Suprapubic skin (tissue), 4 donors: ENCODE data around the gene SUCLG1. TPM values are rescaled to one million over a fixed set of nuclear protein-coding genes. Genes with fewer than 3 reads are reported as not detected.

ENCODE experiments used
- DNase-seq, 2 donors: peaks; one replicate each; pipeline ENCODE4 v3.0.0-alpha.2; 2019; ENCODE audit warnings: low spot score in 2 of 2
- H3K27ac ChIP-seq: fragments of 200-600 bp; sonication (generic); one replicate; pipeline ENCODE4 v1.5.1; 2019
- H3K27me3 ChIP-seq: fragments of 200-600 bp; sonication (generic); one replicate; pipeline ENCODE4 v1.5.1; 2019
- H3K36me3 ChIP-seq: fragments of 200-600 bp; sonication (generic); one replicate; pipeline ENCODE4 v1.5.1; 2019
- H3K4me1 ChIP-seq: fragments of 200-600 bp; sonication (generic); one replicate; pipeline ENCODE4 v1.5.1; 2019
- H3K4me3 ChIP-seq: fragments of 200-600 bp; sonication (generic); one replicate; pipeline ENCODE4 v1.5.1; 2019; ENCODE audit warnings: mild to moderate bottlenecking
- H3K9me3 ChIP-seq: fragments of 200-600 bp; sonication (generic); one replicate; pipeline ENCODE4 v1.5.1; 2019
- EP300 ChIP-seq: sonication (generic); formaldehyde crosslinking; IDR thresholded peaks from one replicate; pipeline ENCODE4 v1.6.1; 2017; ENCODE audit warnings: antibody characterized with exemption
- POLR2A ChIP-seq, 2 donors: fragments of 450-650 bp; IDR thresholded peaks; one replicate each; pipeline ENCODE4 v1.6.1; 2017; ENCODE audit warnings: antibody characterized with exemption in 2 of 2, mild to moderate bottlenecking in 2 of 2, moderate library complexity in 2 of 2
- POLR2AphosphoS5 ChIP-seq, 3 donors: sonication (generic); formaldehyde crosslinking; IDR thresholded peaks; one replicate each; pipeline ENCODE4 v1.6.1; 2017; ENCODE audit warnings: antibody characterized with exemption in 3 of 3
- WGBS: methylation state at CpG from one replicate; pipeline ENCODE4 v1.1.5; 2018; 5-methylcytosine and 5-hydroxymethylcytosine counted together
- total RNA-seq, 4 donors: library from RNA; depleted of rRNA; stranded (reverse); fragments of >200 nt; gene quantifications; one replicate each; pipeline ENCODE4 v1.1.0, GENCODE V29; 2016
- TF ChIP-seq, protein P1 (sequence below), 2 donors: fragments of 200-600 bp in 1 of 2; fragments of 450-650 bp in 1 of 2; sonication (generic) in 1 of 2; IDR thresholded peaks; one replicate each; pipeline ENCODE4 v1.5.1; 2016 to 2019; ENCODE audit warnings: antibody characterized with exemption in 2 of 2, mild to moderate bottlenecking in 1 of 2, moderate library complexity in 1 of 2

The SUCLG1 gene
- total RNA-seq, 4 donors from 2014 or later, result 39.7 to 86.2 (median 71.5) TPM

GRCh38 chr2:84487298-84487996 lies 28.4 kb upstream of the SUCLG1 start:
- TF ChIP-seq POLR2A (IDR thresholded peaks at IDR 0.05), result no peak
- TF ChIP-seq EP300, result no peak
- TF ChIP-seq, protein P1, sequence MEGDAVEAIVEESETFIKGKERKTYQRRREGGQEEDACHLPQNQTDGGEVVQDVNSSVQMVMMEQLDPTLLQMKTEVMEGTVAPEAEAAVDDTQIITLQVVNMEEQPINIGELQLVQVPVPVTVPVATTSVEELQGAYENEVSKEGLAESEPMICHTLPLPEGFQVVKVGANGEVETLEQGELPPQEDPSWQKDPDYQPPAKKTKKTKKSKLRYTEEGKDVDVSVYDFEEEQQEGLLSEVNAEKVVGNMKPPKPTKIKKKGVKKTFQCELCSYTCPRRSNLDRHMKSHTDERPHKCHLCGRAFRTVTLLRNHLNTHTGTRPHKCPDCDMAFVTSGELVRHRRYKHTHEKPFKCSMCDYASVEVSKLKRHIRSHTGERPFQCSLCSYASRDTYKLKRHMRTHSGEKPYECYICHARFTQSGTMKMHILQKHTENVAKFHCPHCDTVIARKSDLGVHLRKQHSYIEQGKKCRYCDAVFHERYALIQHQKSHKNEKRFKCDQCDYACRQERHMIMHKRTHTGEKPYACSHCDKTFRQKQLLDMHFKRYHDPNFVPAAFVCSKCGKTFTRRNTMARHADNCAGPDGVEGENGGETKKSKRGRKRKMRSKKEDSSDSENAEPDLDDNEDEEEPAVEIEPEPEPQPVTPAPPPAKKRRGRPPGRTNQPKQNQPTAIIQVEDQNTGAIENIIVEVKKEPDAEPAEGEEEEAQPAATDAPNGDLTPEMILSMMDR (IDR thresholded peaks at IDR 0.05), result no peak
- TF ChIP-seq POLR2AphosphoS5 (IDR thresholded peaks at IDR 0.05), result no peak
- H3K9me3 ChIP-seq, result no peaks in the 10 kb centered on the region
- DNase-seq, result no peak
- no peak overlapping the region for H3K27ac ChIP-seq
- H3K4me1 ChIP-seq, result no peaks in the 10 kb centered on the region
- H3K4me3 ChIP-seq, result no peak overlapping the region
- 65% methylated on average over 3 of the region's 3 CpGs for WGBS
- H3K36me3 ChIP-seq, result no peaks in the 10 kb centered on the region
- no peaks in the 10 kb centered on the region for H3K27me3 ChIP-seq

DNA sequence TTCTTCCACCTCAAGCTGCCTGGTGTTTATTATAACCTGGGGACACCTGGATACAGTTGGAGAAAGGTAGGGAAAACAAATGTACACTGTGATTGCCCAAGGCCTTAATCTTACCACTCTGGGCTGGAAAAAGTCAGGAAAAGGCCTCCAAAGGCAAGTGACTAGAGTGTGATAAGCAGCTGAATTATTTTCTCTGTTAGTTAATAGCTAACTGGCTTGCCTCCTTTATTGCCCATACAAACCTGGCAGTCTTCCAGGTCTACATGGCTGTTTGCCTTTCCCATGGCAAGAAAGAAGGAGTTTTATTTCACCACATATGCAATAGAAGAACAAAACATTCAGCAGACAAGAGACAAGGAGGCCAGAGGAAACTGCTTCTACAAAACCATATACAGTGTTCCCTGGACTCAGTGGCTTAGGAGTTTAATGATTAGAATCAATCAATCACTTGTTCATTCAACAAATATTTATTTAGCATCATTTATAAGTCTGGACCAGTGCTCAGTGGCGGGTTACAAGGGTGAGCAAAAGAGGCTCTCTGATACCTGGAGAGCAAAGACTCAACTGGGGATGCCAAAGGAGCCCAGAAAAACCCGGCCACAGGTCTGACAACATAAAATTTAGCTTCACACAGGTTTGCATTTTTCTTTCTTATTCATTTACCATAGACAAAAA lies 27.5 kb upstream of the SUCLG1 start:
- DNase-seq, result no peak
- TF ChIP-seq EP300 (no peak), POLR2A (IDR thresholded peaks at IDR 0.05) (no peak), POLR2AphosphoS5 (IDR thresholded peaks at IDR 0.05) (no peak)
- TF ChIP-seq, protein P1 (IDR thresholded peaks at IDR 0.05), result no peak
- no peaks in the 10 kb centered on the region for H3K36me3 ChIP-seq
- 88% methylated on average over 2 of the region's 2 CpGs for WGBS
- H3K4me1 ChIP-seq, result no peaks in the 10 kb centered on the region
- no peak overlapping the region for H3K4me3 ChIP-seq
- no peaks in the 10 kb centered on the region for H3K9me3 ChIP-seq
- H3K27me3 ChIP-seq, result no peaks in the 10 kb centered on the region
- no peak overlapping the region for H3K27ac ChIP-seq

- WGBS, result 78% methylated on average over 1 of the region's 1 CpG
- Histone ChIP-seq H3K27ac (no peak overlapping the region), H3K4me1 (no peaks in the 10 kb centered on the region), H3K4me3 (no peak overlapping the region), H3K36me3 (no peaks in the 10 kb centered on the region), H3K9me3 (no peaks in the 10 kb centered on the region), H3K27me3 (no peaks in the 10 kb centered on the region)
- TF ChIP-seq EP300, result no peak
- DNase-seq, result no peak
Measured at GRCh38 chr2:84483320-84483719, 24.2 kb upstream of the SUCLG1 start.

- no peak for TF ChIP-seq POLR2A (IDR thresholded peaks at IDR 0.05)
- TF ChIP-seq, protein P1 (IDR thresholded peaks at IDR 0.05), result no peak
- no peak for TF ChIP-seq POLR2AphosphoS5 (IDR thresholded peaks at IDR 0.05)
- no peak for TF ChIP-seq EP300
- DNase-seq, result no peak
- Histone ChIP-seq H3K27ac (no peak overlapping the region), H3K4me1 (no peaks in the 10 kb centered on the region), H3K36me3 (no peaks in the 10 kb centered on the region), H3K27me3 (no peaks in the 10 kb centered on the region), H3K4me3 (no peak overlapping the region), H3K9me3 (no peaks in the 10 kb centered on the region)
- 53% methylated on average over 3 of the region's 3 CpGs for whole genome bisulfite sequencing
Measured at GRCh38 chr2:84482603-84483002, 23.5 kb upstream of the SUCLG1 start.

- DNase-seq, result no peak
- 51% methylated on average over 5 of the region's 5 CpGs for WGBS
- Histone ChIP-seq H3K27me3 (no peaks in the 10 kb centered on the region), H3K4me3 (no peak overlapping the region), H3K9me3 (peaks cover 4% of the 10 kb centered on the region), H3K27ac (no peak overlapping the region), H3K4me1 (no peaks in the 10 kb centered on the region), H3K36me3 (no peaks in the 10 kb centered on the region)
- no peak for TF ChIP-seq POLR2AphosphoS5 (IDR thresholded peaks at IDR 0.05)
- no peak for TF ChIP-seq POLR2A (IDR thresholded peaks at IDR 0.05)
- no peak for TF ChIP-seq EP300
- TF ChIP-seq, protein P1 (IDR thresholded peaks at IDR 0.05), result no peak
Measured at GRCh38 chr2:84481702-84482101, 22.6 kb upstream of the SUCLG1 start.
